HCT116 (cell line): ENCODE data around the gene DCP1B. TPM values are rescaled to one million over a fixed set of nuclear protein-coding genes. Genes with fewer than 3 reads are reported as not detected.

Source experiments
- ATAC-seq: fragments of 200-7000 bp; cut with Tn5 transposase; 2 replicates; pipeline ENCODE4 v1.9.1; 2020; ENCODE audit warnings: mild to moderate bottlenecking, moderate library complexity
- BruUV-seq: library from RNA; stranded (reverse); fragments of 400-500 nt; replicated peaks from 2 replicates; lab custom pipeline; 2021; lab: Mats Ljungman, UMichigan
- CTCF ChIA-PET: fragments of 300-600 bp; sonication (Branson Sonifier 250); formaldehyde crosslinking; loops from one replicate; lab custom pipeline; 2021; ENCODE audit warnings: antibody characterized with exemption; lab: Charles Lee
- POLR2A ChIA-PET: fragments of 300-600, 350-600 bp; sonication (Branson Sonifier 250); formaldehyde crosslinking; loops from one replicate; lab custom pipeline; 2021; ENCODE audit warnings: antibody characterized with exemption; lab: Charles Lee
- RAD21 ChIA-PET, 2 experiments: fragments of 300-600 bp; sonication (Branson Sonifier 250); formaldehyde crosslinking; loops; one replicate each; lab custom pipeline; 2023; ENCODE audit warnings: low total read pairs in 2 of 2; ENCODE audit not compliant: uncharacterized antibody in 2 of 2, unreplicated experiment in 2 of 2, low non-redundant PET in 1 of 2; lab: Charles Lee
- DNase-seq: peaks from one replicate; pipeline ENCODE4 v3.0.0-alpha.2; 2010; ENCODE audit warnings: low read depth, low spot score
- H2AFZ ChIP-seq: fragments of 200-600 bp; shearing (Covaris generic), sonication (generic); 2 replicates; pipeline ENCODE4 v1.6.1; 2017; ENCODE audit warnings: low read depth, mixed run types, mixed read lengths, antibody characterized with exemption, low read length; ENCODE audit not compliant: poor library complexity, severe bottlenecking
- H3K27ac ChIP-seq: 2 replicates; pipeline ENCODE4 v1.5.1; 2012; ENCODE audit warnings: low read depth, low read length
- H3K27me3 ChIP-seq: fragments of 200-600 bp; sonication (generic); 2 replicates; pipeline ENCODE4 v1.6.1; 2016; ENCODE audit warnings: mixed run types, low read length, mixed read lengths; ENCODE audit not compliant: insufficient read depth
- H3K36me3 ChIP-seq, 2 experiments: fragments of 200-500 bp in 1 of 2; fragments of 200-600 bp in 1 of 2; sonication (Bioruptor generic) in 1 of 2; sonication (generic) in 1 of 2; 2 replicates each; pipeline versions ENCODE4 v1.5.1 to v1.6.1; 2014 to 2016; ENCODE audit warnings: low read length in 2 of 2, inconsistent platforms in 1 of 2, mixed read lengths in 1 of 2, mixed run types in 1 of 2; ENCODE audit not compliant: insufficient read depth in 2 of 2, control insufficient read depth in 1 of 2
- H3K4me1 ChIP-seq, 2 experiments: fragments of 200-600 bp in 1 of 2; sonication (generic) in 1 of 2; 2 replicates each; pipeline versions ENCODE4 v1.5.1 to v1.6.1; 2012 to 2017; ENCODE audit warnings: low read length in 2 of 2, inconsistent platforms in 1 of 2, mild to moderate bottlenecking in 1 of 2, mixed read lengths in 1 of 2, mixed run types in 1 of 2, moderate library complexity in 1 of 2; ENCODE audit not compliant: insufficient read depth in 2 of 2, control insufficient read depth in 1 of 2
- H3K4me2 ChIP-seq: fragments of 200-600 bp; sonication (generic); 2 replicates; pipeline ENCODE4 v1.6.1; 2017; ENCODE audit warnings: mixed run types, low read length, mixed read lengths
- H3K4me3 ChIP-seq, 2 experiments: fragments of 200-600 bp in 1 of 2; sonication (generic) in 1 of 2; replicated peaks in 1 of 2; 2 replicates each; pipeline ENCODE4 v1.5.1; 2011 to 2016; ENCODE audit warnings: low read length in 2 of 2, control low read depth in 1 of 2, low read depth in 1 of 2, mild to moderate bottlenecking in 1 of 2, mixed read lengths in 1 of 2, mixed run types in 1 of 2
- H3K79me2 ChIP-seq: fragments of 200-600 bp; sonication (generic); 2 replicates; pipeline ENCODE4 v1.6.1; 2017; ENCODE audit warnings: mild to moderate bottlenecking, mixed run types, low read length, moderate library complexity, mixed read lengths; ENCODE audit not compliant: insufficient read depth
- H3K9ac ChIP-seq: fragments of 200-600 bp; sonication (generic); 2 replicates; pipeline ENCODE4 v1.6.1; 2016; ENCODE audit warnings: low read length, mixed read lengths
- H3K9me2 ChIP-seq: fragments of 200-600 bp; sonication (generic), shearing (Covaris generic); 2 replicates; pipeline ENCODE4 v1.6.1; 2017; ENCODE audit warnings: mixed run types, mild to moderate bottlenecking, moderate library complexity; ENCODE audit not compliant: insufficient read depth
- H3K9me3 ChIP-seq, 2 experiments: fragments of 200-500 bp in 1 of 2; fragments of 200-600 bp in 1 of 2; sonication (Bioruptor generic) in 1 of 2; sonication (generic) in 1 of 2; 2 replicates each; pipeline ENCODE4 v1.6.1; 2014 to 2017; ENCODE audit warnings: low read length in 2 of 2, mixed read lengths in 2 of 2, inconsistent platforms in 1 of 2, low read depth in 1 of 2, mild to moderate bottlenecking in 1 of 2, mixed run types in 1 of 2, moderate library complexity in 1 of 2; ENCODE audit not compliant: control insufficient read depth in 1 of 2, insufficient read depth in 1 of 2
- H4K20me1 ChIP-seq: fragments of 200-600 bp; sonication (generic), shearing (Covaris generic); 2 replicates; pipeline ENCODE4 v1.6.1; 2017; ENCODE audit warnings: mixed run types, mild to moderate bottlenecking, moderate library complexity; ENCODE audit not compliant: insufficient read depth
- CEBPB ChIP-seq: IDR thresholded peaks from 2 replicates; pipeline ENCODE4 v1.6.1; 2012; ENCODE audit warnings: low read depth
- CTCF ChIP-seq, 3 experiments: fragments of 200-600 bp in 1 of 3; sonication (generic) in 1 of 3; IDR thresholded peaks in 2 of 3; conservative IDR thresholded peaks in 1 of 3; 2 replicates each; pipeline ENCODE4 v1.5.1; 2012 to 2017; ENCODE audit warnings: low read depth in 2 of 3, low read length in 2 of 3, antibody characterized with exemption in 1 of 3, borderline replicate concordance in 1 of 3, control low read depth in 1 of 3, mild to moderate bottlenecking in 1 of 3, mixed read lengths in 1 of 3, mixed run types in 1 of 3, moderate library complexity in 1 of 3; ENCODE audit not compliant: insufficient read depth in 1 of 3
- ELF1 ChIP-seq: IDR thresholded peaks from 2 replicates; pipeline ENCODE4 v1.6.1; 2012; ENCODE audit warnings: low read depth, borderline replicate concordance
- EZH2 ChIP-seq: fragments of 200-600 bp; sonication (generic); IDR thresholded peaks from 2 replicates; pipeline ENCODE4 v1.6.1; 2017; ENCODE audit warnings: antibody characterized with exemption, mixed run types
- EZH2phosphoT487 ChIP-seq: fragments of 200-600 bp; IDR thresholded peaks from 2 replicates; pipeline ENCODE4 v1.6.1; 2018; ENCODE audit warnings: antibody characterized with exemption, borderline replicate concordance
- FOSL1 ChIP-seq: IDR thresholded peaks from 2 replicates; pipeline ENCODE4 v1.6.1; 2012; ENCODE audit warnings: low read depth
- JUND ChIP-seq: IDR thresholded peaks from 2 replicates; pipeline ENCODE4 v1.6.1; 2012
- POLR2A ChIP-seq: IDR thresholded peaks from 2 replicates; pipeline ENCODE4 v1.7.0; 2011; ENCODE audit warnings: borderline replicate concordance; ENCODE audit not compliant: insufficient read depth, insufficient read length; ENCODE audit errors: extremely low read depth
- RAD21 ChIP-seq: IDR thresholded peaks from 2 replicates; pipeline ENCODE4 v1.6.1; 2012; ENCODE audit warnings: low read depth, mild to moderate bottlenecking
- SIN3A ChIP-seq: IDR thresholded peaks from 2 replicates; pipeline ENCODE4 v1.6.1; 2012; ENCODE audit warnings: low read depth
- SRF ChIP-seq: IDR thresholded peaks from 2 replicates; pipeline ENCODE4 v1.6.1; 2012; ENCODE audit warnings: low read depth
- TCF7L2 ChIP-seq: IDR thresholded peaks from 2 replicates; pipeline ENCODE4 v1.7.0; 2011; ENCODE audit warnings: borderline replicate concordance, inconsistent platforms; ENCODE audit not compliant: insufficient read depth, insufficient read length; ENCODE audit errors: extremely low read depth
- ZNF274 ChIP-seq: fragments of 200-500 bp; sonication (Bioruptor generic); IDR thresholded peaks from 2 replicates; pipeline ENCODE4 v1.6.1; 2014; ENCODE audit warnings: mild to moderate bottlenecking, low read depth, low read length, inconsistent platforms
- intact Hi-C: fragments of 100-400 bp; cut with micrococcal nuclease; formaldehyde crosslinking; loops from 2 replicates; pipeline ENCODE4 v1.10.0; 2022
- total RNA-seq: library from RNA; stranded (reverse); gene quantifications from one replicate; pipeline ENCODE4 v1.2.1, GENCODE V29; 2021; ENCODE audit not compliant: unreplicated experiment
- TF ChIP-seq, protein P1 (sequence below): IDR thresholded peaks from 2 replicates; pipeline ENCODE4 v1.6.1; 2012; ENCODE audit warnings: low read depth
- TF ChIP-seq, protein P2 (sequence below): IDR thresholded peaks from 2 replicates; pipeline ENCODE4 v1.6.1; 2012

DCP1B gene
- total RNA-seq, 1 experiment from 2014 or later, result 13.8 TPM

GRCh38 chr12:1906579-1906978 is 97.7 kb downstream of the DCP1B start:
- Histone ChIP-seq H3K4me3 (no peak overlapping the region), H3K9me3 (peaks cover 10 to 15% of the 10 kb centered on the region in 2 experiments; a peak in 2 of 4 replicates)
- DNase-seq, result no peak
- TF ChIP-seq TCF7L2, result no peak
- no peak for TF ChIP-seq SIN3A
- no peak for TF ChIP-seq CTCF (IDR thresholded peaks at IDR 0.05 in 2 of 3, conservative IDR thresholded peaks at IDR 0.05 in 1 of 3; ENCODE audit: borderline replicate concordance in 1 of 3, insufficient read depth in 1 of 3, low read depth in 2 of 3, low read length in 2 of 3)
- TF ChIP-seq EZH2, result no peak
- TF ChIP-seq POLR2A, result no peak
- no peak for TF ChIP-seq ELF1
- TF ChIP-seq SRF, result no peak
- no peak for TF ChIP-seq RAD21
- TF ChIP-seq CEBPB, result no peak
- TF ChIP-seq JUND, result no peak
- no peak for TF ChIP-seq EZH2phosphoT487
- TF ChIP-seq, protein P1, sequence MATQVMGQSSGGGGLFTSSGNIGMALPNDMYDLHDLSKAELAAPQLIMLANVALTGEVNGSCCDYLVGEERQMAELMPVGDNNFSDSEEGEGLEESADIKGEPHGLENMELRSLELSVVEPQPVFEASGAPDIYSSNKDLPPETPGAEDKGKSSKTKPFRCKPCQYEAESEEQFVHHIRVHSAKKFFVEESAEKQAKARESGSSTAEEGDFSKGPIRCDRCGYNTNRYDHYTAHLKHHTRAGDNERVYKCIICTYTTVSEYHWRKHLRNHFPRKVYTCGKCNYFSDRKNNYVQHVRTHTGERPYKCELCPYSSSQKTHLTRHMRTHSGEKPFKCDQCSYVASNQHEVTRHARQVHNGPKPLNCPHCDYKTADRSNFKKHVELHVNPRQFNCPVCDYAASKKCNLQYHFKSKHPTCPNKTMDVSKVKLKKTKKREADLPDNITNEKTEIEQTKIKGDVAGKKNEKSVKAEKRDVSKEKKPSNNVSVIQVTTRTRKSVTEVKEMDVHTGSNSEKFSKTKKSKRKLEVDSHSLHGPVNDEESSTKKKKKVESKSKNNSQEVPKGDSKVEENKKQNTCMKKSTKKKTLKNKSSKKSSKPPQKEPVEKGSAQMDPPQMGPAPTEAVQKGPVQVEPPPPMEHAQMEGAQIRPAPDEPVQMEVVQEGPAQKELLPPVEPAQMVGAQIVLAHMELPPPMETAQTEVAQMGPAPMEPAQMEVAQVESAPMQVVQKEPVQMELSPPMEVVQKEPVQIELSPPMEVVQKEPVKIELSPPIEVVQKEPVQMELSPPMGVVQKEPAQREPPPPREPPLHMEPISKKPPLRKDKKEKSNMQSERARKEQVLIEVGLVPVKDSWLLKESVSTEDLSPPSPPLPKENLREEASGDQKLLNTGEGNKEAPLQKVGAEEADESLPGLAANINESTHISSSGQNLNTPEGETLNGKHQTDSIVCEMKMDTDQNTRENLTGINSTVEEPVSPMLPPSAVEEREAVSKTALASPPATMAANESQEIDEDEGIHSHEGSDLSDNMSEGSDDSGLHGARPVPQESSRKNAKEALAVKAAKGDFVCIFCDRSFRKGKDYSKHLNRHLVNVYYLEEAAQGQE, result no peak
- TF ChIP-seq FOSL1, result no peak
- TF ChIP-seq, protein P2, sequence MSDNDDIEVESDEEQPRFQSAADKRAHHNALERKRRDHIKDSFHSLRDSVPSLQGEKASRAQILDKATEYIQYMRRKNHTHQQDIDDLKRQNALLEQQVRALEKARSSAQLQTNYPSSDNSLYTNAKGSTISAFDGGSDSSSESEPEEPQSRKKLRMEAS, result no peak
- TF ChIP-seq ZNF274, result no peak
- TF ChIP-seq, all 23 proteins: peak for 0
- ChIA-PET RAD21 (no interaction called here), POLR2A (no interaction called here), CTCF (no interaction called here)
- H3K27me3 ChIP-seq, result no peaks in the 10 kb centered on the region
- no peak for ATAC-seq
- no peak overlapping the region for H3K27ac ChIP-seq
- intact Hi-C loops, result no loop called here
- H4K20me1 ChIP-seq, result no peaks in the 10 kb centered on the region
- H3K9me2 ChIP-seq, result no peaks in the 10 kb centered on the region
- no peak overlapping the region for H2AFZ ChIP-seq
- H3K4me1 ChIP-seq, result no peaks in the 10 kb centered on the region
- H3K36me3 ChIP-seq, result no peaks in the 10 kb centered on the region
- no peak overlapping the region for H3K4me2 ChIP-seq
- BruUV-seq, result no TSS peak
- H3K9ac ChIP-seq, result no peak overlapping the region
- no peaks in the 10 kb centered on the region for H3K79me2 ChIP-seq
